Stimulated activated CD8-positive, alpha-beta memory T cell treated with anti-CD3 and anti-CD28 coated beads, Interleukin-4, amount 100 ng/mL, for 24 hours (primary cell): Measurements from ENCODE around the gene TBC1D3B.
"Not testable (repeated sequence)": the region's sequence is repeated elsewhere in the genome, so short reads cannot be mapped to it uniquely, and the experiment has no call there.

ENCODE experiments used
- DNase-seq: peaks from one replicate; pipeline ENCODE4 v3.0.0-alpha.2; 2020; ENCODE audit warnings: low read depth

Gene TBC1D3B

DNA sequence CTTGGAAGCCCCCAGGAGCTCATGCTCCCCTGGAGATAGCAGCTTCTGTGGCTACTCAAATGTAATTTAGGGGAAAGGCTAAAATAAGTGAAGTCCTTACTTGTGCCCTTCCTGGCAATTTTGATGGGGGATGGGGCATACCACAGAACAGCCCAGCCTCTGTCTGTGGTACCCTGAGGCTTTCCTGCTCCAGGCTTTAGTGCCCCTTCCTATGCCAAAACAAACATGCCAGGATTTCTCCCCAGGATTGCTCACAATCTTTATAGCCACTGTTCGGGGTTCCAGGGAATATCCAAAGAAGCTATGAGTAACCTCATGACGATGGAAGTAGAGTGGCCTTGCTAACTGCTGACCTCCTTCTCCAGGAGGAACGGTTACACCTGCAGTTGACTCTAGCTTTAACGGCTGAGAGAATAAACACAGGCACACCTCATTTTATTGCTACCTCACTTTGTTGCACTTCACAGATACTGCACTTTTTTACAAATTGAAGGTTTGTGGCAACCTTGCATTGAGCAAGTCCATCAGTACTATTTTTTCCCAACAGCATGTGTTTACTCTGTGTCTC lies 47.9 kb downstream of the TBC1D3B start:
- no peak for DNase-seq

- no peak for DNase-seq
Measured at GRCh38 chr17:36127911-36128310, 48.5 kb downstream of the TBC1D3B start.

DNA sequence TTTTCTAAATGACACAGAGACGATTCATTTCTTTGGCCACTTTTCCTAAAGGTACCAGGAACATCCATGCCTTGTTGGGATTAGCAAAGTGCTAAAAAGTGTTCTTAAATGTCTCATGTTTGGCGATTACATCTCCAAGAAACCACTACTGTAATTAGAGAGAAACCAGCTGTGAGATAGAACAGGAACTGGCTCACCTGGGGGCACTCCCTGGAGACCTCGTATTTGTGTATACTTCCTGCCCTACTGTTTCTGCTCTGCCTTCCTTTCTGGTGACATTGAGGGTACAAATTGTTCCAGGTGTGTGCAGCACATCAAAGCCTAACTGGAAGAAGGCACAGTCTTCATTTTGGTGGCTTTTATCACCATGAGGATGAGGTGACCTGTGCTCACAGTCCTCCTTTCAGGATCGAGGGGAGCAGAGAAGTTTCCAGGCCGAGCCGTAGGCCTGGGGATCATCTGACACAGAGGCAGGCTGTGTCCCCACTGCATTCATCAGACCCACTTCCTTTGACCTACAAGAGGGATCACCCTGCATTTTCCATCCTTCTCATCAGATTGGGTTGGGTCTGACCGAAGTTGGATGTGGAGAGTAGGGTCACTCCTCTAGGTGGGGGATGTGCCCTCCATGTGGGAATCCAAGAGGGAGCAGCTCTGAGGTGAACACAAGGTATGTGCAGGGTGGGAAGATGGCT lies 49.1 kb downstream of the TBC1D3B start:
- no peak for DNase-seq

GRCh38 chr17:36124879-36125824 lies 51.3 kb downstream of the TBC1D3B start:
- no peak for DNase-seq

DNA sequence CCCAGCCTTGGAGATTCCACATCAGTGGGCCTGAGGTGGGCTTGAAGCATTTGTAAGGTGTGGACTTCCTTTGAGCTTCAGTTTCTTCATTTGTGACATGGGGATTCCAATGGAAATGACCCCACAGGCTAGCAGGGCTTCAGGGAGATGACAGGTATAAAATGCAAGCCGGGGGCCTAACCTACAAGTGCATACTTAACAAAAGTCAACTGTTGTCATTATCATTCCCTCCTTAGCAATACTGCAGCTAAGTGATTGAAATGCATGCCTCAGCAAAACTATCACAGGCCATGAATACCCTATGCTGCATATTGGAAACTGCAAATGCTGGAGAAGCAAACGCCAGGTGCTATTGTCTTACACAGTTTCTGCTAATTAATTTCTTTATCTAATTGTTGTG lies 53.0 kb downstream of the TBC1D3B start:
- DNase-seq, result no peak

DNA sequence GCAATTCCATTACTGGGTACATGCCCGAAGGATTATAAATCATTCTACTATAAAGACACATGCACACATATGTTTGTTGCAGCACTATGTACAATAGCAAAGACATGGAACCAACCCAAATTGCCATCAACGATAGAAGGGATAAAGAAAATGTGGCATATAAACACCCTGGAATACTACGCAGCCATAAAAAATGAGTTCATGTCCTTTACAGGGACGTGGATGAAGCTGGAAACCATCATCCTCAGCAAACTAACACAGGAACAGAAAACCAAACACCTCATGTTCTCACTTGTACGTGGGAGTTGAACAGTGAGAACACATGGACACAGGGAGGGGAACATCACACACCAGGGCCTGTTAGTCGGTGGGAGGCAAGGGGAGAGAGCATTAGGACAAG lies 55.3 kb downstream of the TBC1D3B start:
- DNase-seq, result not testable (repeated sequence)

- DNase-seq, result no peak
Measured at GRCh38 chr17:36120221-36120620, 56.2 kb downstream of the TBC1D3B start.

DNA sequence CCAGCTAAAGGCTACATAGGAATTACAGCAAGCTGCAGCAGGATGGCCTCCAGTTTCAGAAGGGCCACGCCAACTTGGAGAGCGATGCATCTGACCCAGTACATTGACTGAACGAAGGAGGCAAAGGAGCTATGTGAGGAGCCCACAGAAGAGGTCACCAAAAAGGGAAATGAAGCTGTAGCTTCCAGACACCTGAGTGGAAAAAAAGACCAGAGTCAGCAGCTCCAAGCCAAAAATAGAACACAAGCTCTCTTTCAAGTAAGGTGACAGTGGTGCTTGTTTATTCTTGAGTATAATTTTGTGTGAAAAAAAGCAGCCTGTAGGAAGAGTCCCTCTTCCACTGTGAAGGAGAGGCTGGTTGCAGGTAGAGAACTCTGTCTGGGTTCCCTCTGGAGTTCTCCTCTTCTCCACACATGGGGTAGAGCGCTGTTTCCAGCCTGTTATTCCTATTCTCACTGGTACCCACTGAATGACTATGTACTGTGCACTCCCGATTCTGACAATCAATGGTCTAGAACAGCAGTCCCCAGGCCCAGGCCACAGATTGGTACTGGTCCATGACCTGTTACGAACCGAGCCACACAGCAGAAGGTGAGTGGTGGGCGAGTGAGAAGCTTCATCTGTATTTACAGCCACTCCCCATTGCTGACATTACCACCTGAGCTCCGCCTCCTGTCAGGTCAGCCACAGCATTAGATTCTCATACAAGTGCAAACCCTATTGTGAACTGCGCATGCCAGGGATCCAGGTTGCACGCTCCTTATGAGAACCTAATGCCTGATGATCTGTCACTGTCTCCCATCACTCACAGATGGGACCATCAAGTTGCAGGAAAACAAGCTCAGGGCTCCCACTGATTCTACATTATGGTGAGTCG lies 57.7 kb downstream of the TBC1D3B start:
- no peak for DNase-seq

DNA sequence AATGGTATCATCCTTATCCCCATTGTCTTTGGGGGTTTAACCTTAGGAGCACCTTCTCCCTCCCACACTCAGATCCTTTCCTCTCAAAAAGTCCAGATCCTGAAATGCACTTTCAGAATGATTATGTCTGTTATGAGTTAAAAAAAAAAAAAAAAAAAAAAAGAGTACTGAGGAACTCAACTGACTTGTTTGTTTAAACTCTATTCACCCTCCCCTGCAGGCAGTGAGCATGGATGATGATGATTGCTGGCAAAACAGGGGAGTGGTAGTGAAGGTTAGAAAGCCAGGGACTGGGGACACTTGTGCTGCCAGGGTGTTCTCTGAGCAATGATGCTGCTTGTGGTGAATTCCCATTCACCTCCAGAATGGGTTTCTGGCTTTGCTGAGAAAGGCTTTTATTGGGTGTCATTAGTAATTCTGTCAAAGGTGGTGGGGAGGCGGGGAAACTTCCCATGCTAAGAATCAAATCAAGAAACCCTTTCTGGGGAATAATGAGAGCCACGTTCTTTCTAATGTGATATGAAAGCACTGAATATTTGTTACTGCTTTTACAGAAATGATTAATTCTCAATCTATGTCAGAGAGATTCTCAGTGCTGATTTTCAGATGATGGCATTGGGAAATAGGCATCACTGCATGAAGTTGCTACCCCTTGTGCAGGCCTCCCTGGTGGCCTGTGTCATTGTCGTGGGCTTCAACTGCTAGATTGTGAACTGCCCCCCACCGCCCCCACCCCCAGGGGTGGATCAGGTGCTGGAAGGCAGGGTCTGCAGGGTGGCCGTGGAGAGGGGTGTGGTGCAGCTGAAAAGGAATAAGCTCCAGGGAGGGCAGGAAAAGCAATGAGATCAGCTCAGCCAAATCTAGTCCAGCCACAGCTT lies 58.7 kb downstream of the TBC1D3B start:
- DNase-seq, result no peak
